ENCODE results near the gene IL11.

IL11 gene

GRCh38 chr19:55321466-55322137 lies 48.7 kb downstream of the IL11 start:
- DNase-seq: no peak

DNA sequence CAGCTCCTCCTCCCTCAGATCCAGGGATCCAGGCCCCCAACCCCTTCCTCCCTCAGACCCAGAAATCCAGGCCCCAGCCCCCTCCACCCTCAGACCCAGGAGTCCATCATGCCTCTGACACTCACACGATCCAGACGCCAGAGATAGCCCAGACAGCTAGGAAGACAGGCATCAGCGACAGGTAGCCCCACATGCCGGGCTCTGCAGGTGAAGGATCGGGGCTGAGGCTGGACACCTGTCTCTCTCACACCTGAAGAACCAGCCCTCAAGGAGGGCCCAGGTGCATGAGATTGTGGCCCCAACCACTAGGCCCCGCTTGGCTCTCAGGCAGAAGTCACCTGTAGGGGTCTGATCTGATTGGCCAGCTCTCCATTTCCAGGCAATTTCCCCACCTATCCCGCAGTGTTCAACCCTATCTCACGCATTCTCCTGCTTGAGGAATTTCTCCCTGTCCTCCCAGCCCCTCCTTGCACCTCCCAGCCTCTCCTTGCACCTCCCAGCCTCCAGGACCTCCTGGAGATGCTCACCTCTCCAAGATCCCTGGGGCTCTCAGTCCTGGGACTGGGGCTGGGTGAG lies 49.3 kb downstream of the IL11 start:
- DNase-seq: no peak

DNA sequence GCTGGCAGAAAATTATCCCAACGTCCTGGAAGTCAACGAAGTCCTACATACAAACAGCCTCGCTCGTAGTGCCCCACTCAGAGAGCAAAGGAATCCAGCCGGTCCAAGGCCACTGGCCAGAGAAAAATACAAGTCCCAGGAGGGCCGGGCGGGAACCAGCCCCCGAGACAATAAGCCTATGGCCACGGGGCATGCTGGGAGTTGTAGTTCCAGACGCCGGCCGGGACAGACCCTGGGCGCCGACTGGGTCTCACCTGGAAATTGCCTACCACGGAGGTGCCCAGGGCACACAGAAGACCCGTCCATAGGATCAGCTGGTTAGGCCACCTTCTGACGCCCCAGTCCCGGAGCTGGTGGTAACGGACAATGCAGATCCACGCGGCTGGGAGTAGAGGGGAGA lies 50.5 kb downstream of the IL11 start:
- DNase-seq: peak; percentile 41

DNA sequence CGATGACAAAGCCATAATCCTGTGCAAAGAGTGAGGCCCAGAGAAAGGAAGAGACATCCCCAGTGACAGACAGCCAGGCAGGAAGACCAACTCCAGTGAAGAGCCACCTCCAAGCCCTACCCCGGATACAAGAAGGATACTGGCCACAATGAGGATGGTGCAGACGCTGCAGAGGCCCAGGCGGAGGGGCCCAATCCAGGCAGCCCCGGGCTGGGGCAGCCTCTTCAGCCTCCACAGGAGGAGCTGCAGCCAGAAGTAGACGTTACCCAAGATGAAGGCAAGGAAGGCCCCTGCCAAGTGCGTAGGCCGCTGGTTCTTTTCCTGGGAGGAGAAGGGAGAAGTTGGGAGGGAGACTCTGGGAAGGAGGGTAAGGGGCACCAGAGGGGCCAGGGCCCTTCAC lies 53.6 kb downstream of the IL11 start:
- no peak for DNase-seq

DNA sequence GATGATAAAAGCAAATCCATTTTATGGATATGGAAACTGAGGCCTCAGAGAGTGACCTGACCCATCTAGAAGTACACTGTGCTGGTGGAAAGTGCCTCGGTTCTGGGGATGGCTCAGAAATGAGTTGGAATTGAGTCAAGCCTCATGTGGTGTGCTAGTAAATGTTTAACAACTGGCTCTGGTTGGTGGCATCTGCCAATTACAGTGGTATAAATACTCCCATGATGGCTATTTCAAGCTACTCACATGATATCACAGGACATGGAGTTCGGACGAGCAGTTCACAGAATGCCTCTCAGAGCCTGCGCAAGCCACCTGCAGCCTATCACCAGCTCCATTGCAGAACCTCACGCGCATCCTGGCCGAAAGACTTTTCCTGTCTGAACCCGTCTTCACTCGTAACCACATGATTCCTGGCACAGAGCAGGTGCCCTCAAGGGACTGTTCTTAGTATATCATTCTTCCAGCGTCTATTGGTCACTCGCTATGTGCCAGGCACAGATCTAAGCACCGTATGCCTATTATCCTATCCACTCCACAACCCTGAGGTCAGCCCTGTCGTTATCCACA lies 54.2 kb downstream of the IL11 start:
- DNase-seq: no peak

DNA sequence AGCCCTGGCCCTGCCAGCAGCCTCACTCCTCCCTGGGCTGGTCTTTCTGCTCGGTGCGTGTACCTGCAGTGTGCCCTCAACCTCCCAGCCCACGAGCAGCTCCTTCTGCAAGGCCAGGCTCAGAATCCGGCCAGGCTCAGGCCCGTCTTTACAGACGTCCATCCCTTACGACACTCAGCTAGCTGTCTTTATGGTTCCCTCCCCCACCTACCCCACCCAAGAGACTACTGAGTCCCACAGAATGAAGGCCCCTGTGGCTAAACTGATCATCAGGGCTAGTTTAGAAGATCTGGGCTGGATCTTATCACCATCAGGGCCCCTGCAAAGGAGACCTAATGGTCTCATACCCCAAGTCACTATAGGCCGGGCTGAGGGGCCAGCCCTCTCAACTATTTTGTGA lies 55.9 kb downstream of the IL11 start:
- DNase-seq: no peak
